GM12892 (cell line): ENCODE results near the gene RAD51AP2.

ENCODE experiments used
- POLR2A ChIP-seq: IDR thresholded peaks from 2 replicates; pipeline ENCODE4 v1.6.1; 2011; ENCODE audit warnings: low read depth, low read length, control low read depth
- POLR2AphosphoS5 ChIP-seq: IDR thresholded peaks from 2 replicates; pipeline ENCODE4 v1.6.1; 2011; ENCODE audit warnings: low read depth, low read length, control low read depth

- TF ChIP-seq POLR2A: no peak
- no peak for TF ChIP-seq POLR2AphosphoS5
Observed at GRCh38 chr2:17461087-17461475, 57.2 kb downstream of the RAD51AP2 start.
